HG03442 (cell line): ENCODE measurements around the gene C4orf33.
"Not testable (repeated sequence)": the region's sequence is repeated elsewhere in the genome, so short reads cannot be mapped to it uniquely, and the experiment has no call there.

Source experiments
- ATAC-seq: cut with Tn5 transposase; IDR thresholded peaks from one replicate; pipeline ENCODE4 v1.9.1; 2021; ENCODE audit warnings: mild to moderate bottlenecking, moderate library complexity; ENCODE audit not compliant: unreplicated experiment

Gene C4orf33, protein sequence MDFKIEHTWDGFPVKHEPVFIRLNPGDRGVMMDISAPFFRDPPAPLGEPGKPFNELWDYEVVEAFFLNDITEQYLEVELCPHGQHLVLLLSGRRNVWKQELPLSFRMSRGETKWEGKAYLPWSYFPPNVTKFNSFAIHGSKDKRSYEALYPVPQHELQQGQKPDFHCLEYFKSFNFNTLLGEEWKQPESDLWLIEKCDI

DNA sequence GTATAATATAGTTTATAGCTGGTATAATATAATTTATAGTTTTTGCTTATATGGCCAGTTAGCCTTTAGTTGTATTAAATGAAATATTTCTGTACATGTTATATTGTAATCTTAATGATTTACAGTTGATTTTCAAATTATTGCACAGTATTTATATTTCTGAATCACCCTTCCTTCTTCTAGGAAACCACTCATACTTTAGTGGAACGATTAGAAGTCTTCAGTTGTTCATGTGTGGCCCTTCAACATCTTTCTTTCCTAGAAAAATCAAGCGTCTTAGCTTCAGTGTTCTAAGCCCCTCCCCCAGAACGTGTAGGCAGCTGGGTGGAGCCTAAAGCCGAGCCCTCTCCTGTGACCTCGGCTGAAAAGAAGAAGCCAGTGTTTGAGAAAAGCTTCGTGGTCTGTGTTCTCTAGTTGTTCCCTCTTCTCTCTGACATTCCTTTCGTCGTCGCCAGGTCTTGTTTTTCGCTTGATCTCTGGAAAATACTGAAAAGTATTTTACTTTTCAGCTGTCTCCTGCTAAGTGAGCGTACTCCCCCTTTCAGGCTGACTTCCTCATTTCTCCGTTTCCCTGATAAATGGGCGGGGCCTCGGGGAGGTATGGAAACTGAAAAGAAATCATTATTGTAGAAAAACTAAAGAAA is at the start of gene C4orf33:
Gene C4orf33, plus strand, starts transcription at position 342 of the 644 bp plus-strand sequence. CDS start 6,459 bp downstream, outside the sequence.
- peak; percentile 39 for ATAC-seq

DNA sequence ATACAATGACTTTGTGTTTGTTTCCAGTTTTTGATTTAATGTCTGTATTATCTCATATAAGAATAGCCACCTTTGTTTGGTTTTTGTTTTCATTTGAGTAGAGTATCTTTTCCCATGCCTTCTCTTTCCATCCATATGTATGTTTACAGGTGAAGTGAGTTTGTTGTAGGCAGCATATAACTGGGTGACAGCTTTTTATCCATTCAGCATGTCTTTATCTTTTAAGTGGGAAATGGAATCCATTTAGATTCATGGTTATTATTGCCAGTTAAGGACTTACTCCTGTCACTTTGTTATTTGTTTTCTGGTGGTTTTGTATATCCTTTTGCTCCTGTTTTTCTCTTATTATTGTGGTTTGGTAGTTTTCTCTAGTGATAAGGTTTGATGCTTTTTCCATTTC is 36.9 kb upstream of the C4orf33 start:
- ATAC-seq = no peak

DNA sequence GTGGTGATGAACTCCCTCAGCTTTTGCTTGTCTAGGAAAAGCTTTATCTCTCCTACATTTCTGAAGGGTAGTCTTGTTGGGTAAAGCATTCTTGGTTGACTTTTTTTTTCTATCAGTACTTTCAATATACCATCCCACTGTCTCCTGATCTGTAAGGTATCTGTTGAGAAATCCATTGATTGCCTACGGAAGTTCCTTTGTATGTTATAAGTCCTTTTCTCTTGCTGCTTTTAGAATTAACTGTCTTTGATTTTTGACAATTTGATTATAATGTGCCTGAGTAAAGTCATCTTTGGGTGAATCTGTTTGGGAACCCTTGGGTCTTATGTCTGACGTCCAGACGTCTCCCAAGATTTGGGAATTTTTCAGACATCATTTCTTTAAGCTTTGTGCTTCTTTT is 33.4 kb upstream of the C4orf33 start:
- no peak for ATAC-seq

GRCh38 chr4:129063640-129064039 is 32.3 kb upstream of the C4orf33 start:
- ATAC-seq = no peak

DNA sequence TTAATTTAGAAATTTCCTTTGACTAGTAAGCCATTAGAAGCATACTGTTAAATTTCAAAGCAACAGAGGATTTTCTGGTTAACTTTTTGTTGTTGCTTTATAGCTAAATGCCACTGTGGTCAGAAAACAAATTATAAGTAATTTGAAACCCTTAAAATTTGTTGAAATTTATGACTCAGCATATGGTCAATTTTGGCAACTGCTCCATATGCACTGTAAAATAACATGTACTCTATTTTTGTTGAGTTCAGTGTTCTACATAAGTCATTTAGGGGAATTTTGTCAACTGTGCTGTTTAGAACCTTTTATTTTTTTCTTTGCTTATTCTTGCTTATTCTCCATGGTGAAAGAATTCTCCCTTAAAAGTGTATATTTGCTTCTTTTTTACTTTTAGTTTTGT is 31.2 kb upstream of the C4orf33 start:
- ATAC-seq = no peak

DNA sequence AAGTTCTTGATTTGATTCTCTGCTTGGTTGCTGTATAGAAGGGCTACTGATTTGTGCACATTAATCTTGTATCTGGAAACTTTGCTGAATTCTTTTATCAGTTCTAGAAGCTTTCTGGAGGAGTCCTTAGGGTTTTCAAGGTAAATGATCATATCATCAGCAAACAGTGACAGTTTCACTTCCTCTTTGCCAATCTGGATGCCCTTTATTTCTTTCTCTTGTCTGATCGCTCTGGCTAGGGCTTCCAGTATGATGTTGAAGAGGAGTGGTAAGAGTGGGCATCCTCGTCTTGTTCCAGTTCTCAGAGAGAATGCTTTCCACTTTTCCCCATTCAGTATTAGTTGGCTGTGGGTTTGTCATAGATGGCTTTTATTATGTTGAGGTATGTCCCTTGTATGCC is 26.4 kb upstream of the C4orf33 start:
- ATAC-seq = not testable (repeated sequence)

- ATAC-seq = no peak
These were observed 18.6 kb upstream of the C4orf33 start for GRCh38 chr4:129077326-129077725.

DNA sequence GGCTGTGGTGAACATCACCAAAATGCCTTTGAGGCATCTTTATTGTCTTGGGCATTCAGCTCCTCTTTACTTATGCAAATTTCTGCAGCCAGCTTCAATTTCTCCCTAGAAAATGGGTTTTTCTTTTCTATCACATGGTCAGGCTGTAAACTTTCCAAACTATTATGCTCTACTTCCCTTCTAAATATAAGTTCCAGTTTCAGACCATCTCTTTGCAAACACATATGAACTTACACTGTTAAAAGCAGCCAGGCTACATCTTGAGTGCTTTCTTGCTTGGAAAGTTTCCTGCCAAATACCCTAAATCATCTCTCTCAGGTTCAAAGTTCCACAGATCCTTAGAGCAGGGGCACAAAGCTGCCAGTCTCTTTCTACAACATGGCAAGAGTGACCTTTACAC is 15.8 kb upstream of the C4orf33 start:
- ATAC-seq = no peak

DNA sequence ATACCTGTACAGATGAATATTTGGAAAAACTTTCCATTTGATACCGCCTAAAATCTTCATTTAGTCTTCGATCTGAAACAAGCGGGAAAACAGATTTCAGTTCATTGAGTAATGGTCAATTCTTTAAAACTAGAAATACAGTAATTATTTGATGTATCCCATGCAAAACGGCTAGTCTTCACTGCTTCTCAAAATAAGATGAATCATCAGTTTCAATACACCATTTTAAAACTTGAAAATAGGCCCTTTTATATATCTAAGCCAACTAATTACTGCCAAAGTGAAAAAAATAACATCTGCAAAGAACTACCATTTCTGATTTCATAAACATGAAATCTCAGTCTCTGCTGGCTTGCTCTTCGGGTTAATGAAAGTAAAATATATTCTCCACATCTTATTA is 13.7 kb upstream of the C4orf33 start:
- ATAC-seq = no peak

GRCh38 chr4:129085472-129085871 is 10.5 kb upstream of the C4orf33 start:
- ATAC-seq = no peak

DNA sequence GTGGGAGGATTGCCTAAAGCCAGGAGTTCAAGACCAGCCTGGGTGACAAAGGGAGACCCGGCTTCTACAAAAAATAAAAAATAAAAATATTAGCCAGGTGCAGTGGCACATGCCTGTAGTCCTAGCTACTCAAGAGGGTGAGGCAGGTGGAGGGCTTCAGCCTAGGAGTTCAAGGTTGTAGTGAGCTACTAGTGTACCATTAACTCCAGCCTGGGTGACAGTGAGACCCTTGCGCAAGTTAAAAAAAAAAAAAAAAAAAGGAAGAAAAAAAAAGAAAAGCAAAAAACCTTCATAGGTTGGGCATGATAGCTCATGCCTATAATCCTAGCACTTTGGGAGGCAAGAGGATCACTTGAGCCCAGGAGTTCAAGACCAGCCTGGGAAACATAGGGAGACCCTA is 8.4 kb upstream of the C4orf33 start:
- no peak for ATAC-seq

DNA sequence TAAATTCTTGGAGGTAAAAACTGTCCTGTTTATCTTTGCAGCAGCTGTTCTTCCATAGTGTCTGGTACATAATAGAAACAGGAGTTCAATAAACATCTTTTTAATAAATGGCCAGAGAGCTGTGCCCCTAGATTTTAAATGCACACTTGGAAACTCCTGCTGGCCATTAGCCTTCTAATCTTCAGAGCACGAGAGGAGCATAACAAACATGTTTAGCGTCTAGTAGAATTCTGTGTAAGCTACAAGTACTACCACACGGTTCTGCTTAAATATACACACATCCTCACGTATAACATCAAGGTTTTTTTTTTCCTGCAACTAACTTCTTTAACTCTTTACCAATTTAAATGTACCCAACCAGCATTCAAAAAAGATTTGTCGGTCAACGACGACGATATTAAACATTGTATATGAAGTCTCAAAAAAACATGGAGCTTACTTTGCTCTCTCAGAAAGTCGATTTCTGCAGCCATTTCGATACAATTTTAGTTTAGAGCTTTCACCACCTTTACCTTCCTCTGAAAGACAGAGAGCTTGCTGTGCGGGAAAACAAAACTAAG is 3.2 kb upstream of the C4orf33 start:
- ATAC-seq = no peak

DNA sequence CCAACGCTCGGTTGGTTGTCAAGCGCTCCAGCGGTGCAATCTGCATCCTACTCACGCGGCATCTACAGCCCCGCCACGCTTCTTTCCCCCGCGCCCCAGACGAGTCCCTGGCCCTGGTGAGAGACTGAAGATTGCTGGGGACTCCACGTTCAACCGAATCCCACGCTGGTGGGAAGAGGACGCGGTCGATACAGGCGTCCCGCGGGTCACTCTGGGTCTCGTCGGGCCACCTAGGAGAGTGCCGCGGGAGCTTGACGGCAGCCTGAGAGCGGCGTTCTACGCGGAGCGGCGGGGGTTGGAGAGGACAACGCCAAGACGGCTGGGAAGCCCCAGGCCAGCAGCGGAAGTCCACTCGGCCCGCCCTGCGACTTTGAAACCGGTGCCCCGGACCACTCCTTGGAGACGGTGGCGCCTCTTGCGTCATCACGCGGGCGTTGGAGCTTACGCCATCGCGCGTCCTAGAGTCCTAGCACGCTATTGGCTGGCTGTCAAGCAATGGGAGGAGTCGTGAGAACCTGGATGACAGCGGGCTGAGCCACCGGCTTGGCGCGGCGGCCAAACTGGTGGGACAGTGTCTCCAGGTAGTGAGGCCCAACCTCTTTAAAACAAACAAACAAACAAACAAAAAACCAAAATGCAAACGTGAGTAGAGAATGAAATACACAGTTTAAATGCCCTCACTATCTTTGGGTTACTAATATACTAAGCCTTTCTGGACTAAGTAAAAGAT is 2.6 kb upstream of the C4orf33 start, which contains the start of gene SCLT1:
Gene SCLT1, minus strand, starts transcription at position 349 of the 730 bp plus-strand sequence. CDS start 436 bp downstream, outside the sequence.
- ATAC-seq = peak; percentile 93

- no peak for ATAC-seq
These were observed 1.6 kb upstream of the C4orf33 start for GRCh38 chr4:129094347-129094746.

- ATAC-seq = no peak
These were observed 2.6 kb downstream of the C4orf33 start for GRCh38 chr4:129098531-129099001.

DNA sequence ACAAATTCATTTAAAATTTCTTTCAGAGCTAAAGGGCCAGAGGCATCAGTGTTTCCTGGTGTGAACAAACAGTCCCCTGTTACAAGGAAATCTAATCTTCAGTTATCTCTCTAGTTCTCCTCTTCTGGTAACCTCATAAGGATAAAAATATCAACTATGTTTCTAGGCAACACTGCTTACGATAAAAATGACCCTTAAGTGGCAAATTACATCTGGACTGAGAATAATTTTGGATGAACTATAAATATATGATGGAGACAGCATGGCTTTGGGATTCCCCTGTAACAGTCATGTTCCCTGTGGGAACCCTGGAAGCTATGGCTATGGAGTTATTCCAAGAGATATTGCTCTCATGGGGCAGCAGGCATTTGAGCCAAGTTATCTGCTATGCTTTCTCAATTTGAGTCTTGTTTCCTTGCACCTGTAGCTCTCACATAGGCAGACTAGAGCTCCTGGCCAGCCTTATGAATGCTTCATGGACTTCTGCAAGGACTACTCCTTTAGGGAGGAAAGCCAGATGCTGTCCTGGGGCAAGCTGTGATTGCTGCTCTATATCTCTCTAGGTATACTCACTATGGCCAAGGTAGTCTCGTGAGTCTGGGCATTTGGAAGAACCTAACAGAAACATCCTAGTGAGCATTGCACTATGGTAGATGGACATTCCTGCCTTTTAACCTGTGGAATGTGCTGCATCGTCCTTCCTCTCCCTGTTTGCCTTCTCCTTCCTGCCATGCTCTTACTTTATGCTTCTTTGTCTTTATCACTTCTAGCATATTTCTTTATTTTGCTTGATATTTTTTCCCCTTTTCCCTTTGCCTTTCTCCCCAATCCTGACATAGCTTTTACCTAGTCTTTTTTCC is 14.2 kb downstream of the C4orf33 start:
- no peak for ATAC-seq

DNA sequence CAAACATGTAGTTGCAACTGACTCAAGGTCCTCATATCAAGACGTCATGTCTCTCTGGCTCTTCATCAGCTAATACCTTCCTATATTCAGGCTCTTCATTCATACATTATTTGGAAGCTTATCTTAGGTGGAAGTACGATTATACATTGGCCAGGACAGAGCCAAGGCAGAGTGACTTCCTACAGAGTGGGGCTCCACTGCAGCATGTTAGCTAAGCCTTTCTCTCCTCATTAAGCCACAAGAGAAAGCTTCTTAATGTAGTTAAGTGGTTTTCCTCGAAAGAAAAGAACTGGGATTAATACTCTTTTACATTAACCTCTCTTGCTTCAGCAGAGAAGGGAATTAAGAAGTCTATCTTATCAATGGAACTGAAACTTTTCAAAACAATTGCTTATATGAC is 15.0 kb downstream of the C4orf33 start:
- ATAC-seq = no peak

DNA sequence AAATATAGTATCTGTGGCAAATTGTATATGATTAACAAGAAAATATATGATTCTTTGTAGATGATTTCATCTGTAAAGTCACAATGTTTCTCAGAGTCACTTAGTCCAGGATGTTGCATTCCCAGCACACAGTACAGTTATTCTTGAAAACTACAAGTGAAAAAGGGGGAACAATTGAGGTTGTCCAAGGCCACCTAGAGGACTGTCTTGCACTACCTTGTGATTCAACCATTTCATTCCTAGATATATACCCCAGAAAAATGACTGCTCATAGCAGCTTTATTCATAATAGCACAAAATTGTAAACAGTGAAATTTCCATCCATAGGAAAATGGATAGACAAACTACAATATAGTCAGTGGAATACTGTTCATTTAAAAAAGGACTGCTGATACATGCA is 16.0 kb downstream of the C4orf33 start:
- no peak for ATAC-seq

DNA sequence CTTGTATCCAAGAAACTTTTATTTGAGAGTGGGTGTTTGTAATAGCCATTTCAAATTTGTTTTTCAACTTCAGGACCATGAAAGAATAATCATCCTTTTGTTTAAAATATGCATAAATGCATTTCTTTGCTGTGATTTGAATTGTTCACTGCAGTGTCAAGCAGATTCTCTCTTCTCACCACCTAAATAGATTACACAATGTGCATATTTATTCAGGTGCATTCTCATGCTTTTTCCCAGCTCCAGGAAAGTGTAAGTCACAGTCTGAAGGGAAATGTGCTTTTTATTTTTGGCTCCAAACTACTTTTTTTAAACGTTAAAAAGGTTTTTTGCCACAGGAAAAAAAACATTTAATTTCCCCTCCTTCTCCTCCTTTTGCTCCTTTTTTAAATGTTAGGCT is 17.5 kb downstream of the C4orf33 start:
- no peak for ATAC-seq

GRCh38 chr4:129113919-129114318 is 18.0 kb downstream of the C4orf33 start:
- no peak for ATAC-seq

- no peak for ATAC-seq
These were observed 21.8 kb downstream of the C4orf33 start for GRCh38 chr4:129117705-129118104.
